Measurements from ENCODE around the gene TBC1D1.

The TBC1D1 gene

GRCh38 chr4:38002451-38003071 is 111.7 kb downstream of the TBC1D1 start:
- Histone ChIP-seq H3K36me3 (peaks cover 3% of the 10 kb centered on the region), H3K27ac (no peak overlapping the region), H3K4me1 (ENCODE audit: control insufficient read depth in 1 of 2, insufficient read depth in 1 of 2, low read depth in 1 of 2, low read length in 1 of 2) (peaks cover 3 to 18% of the 10 kb centered on the region in 2 experiments), H3K27me3 (no peaks in the 10 kb centered on the region), H3K9me3 (no peaks in the 10 kb centered on the region), H3K4me3 (ENCODE audit: low read depth in 1 of 2, low read length in 1 of 2) (no peak overlapping the region)
- no peak for TF ChIP-seq CTCF (IDR thresholded peaks at IDR 0.05)

- TF ChIP-seq CTCF (IDR thresholded peaks at IDR 0.05): no peak
- Histone ChIP-seq H3K36me3 (peaks cover 3% of the 10 kb centered on the region), H3K27me3 (no peaks in the 10 kb centered on the region), H3K27ac (no peak overlapping the region), H3K4me1 (ENCODE audit: control insufficient read depth in 1 of 2, insufficient read depth in 1 of 2, low read depth in 1 of 2, low read length in 1 of 2) (peaks cover 3 to 18% of the 10 kb centered on the region in 2 experiments), H3K9me3 (no peaks in the 10 kb centered on the region), H3K4me3 (ENCODE audit: low read depth in 1 of 2, low read length in 1 of 2) (no peak overlapping the region)
These were observed 112.2 kb downstream of the TBC1D1 start for GRCh38 chr4:38003102-38003501.

- no peak overlapping the region for H3K4me3 ChIP-seq (ENCODE audit: low read depth in 1 of 2, low read length in 1 of 2)
- H3K36me3 ChIP-seq: peaks cover 4% of the 10 kb centered on the region
- no peaks in the 10 kb centered on the region for H3K9me3 ChIP-seq
- TF ChIP-seq CTCF (IDR thresholded peaks at IDR 0.05): no peak
- no peaks in the 10 kb centered on the region for H3K27me3 ChIP-seq
- no peak overlapping the region for H3K27ac ChIP-seq
- peaks cover 3 to 18% of the 10 kb centered on the region in 2 experiments for H3K4me1 ChIP-seq (ENCODE audit: control insufficient read depth in 1 of 2, insufficient read depth in 1 of 2, low read depth in 1 of 2, low read length in 1 of 2)
These were observed 112.7 kb downstream of the TBC1D1 start for GRCh38 chr4:38003628-38004027.

GRCh38 chr4:38004062-38004461 is 113.2 kb downstream of the TBC1D1 start:
- H3K27me3 ChIP-seq: no peaks in the 10 kb centered on the region
- no peak for TF ChIP-seq CTCF (IDR thresholded peaks at IDR 0.05)
- peaks cover 6% of the 10 kb centered on the region for H3K36me3 ChIP-seq
- peaks cover 3 to 18% of the 10 kb centered on the region in 2 experiments for H3K4me1 ChIP-seq (ENCODE audit: control insufficient read depth in 1 of 2, insufficient read depth in 1 of 2, low read depth in 1 of 2, low read length in 1 of 2)
- no peak overlapping the region for H3K4me3 ChIP-seq (ENCODE audit: low read depth in 1 of 2, low read length in 1 of 2)
- H3K9me3 ChIP-seq: no peaks in the 10 kb centered on the region
- no peak overlapping the region for H3K27ac ChIP-seq

- H3K27me3 ChIP-seq: no peaks in the 10 kb centered on the region
- H3K36me3 ChIP-seq: peaks cover 6% of the 10 kb centered on the region
- no peaks in the 10 kb centered on the region for H3K9me3 ChIP-seq
- peaks cover 3 to 18% of the 10 kb centered on the region in 2 experiments for H3K4me1 ChIP-seq (ENCODE audit: control insufficient read depth in 1 of 2, insufficient read depth in 1 of 2, low read depth in 1 of 2, low read length in 1 of 2)
- no peak overlapping the region for H3K4me3 ChIP-seq (ENCODE audit: low read depth in 1 of 2, low read length in 1 of 2)
- peak overlapping the region; percentile 26 for H3K27ac ChIP-seq
- TF ChIP-seq CTCF (IDR thresholded peaks at IDR 0.05): no peak
These were observed 114.0 kb downstream of the TBC1D1 start for GRCh38 chr4:38004887-38005286.
